ENCODE measurements around the gene MAPT. TPM values are rescaled to one million over a fixed set of nuclear protein-coding genes. Genes with fewer than 3 reads are reported as not detected.

Gene MAPT
- total RNA-seq, 2 experiments from 2014 or later: 0.69 to 0.74 TPM

Other genes starting within 250 kb of the MAPT start
- gene CRHR1, start 110.2 kb upstream of the MAPT start, total RNA-seq: not detected
- gene SPPL2C, start 49.7 kb upstream of the MAPT start, total RNA-seq: not detected
- gene STH, start 104.7 kb downstream of the MAPT start, total RNA-seq: not detected

All from activated naive CD8-positive, alpha-beta T cell treated with anti-CD3 and anti-CD28 coated beads, Interleukin-2, amount 10 ng/mL, durations not matched to agents 7 days and 5 days (primary cell).